ENCODE results near the gene PBX4. TPM values are rescaled to one million over a fixed set of nuclear protein-coding genes. Genes with fewer than 3 reads are reported as not detected.

PBX4 gene
- total RNA-seq, 4 donors from 2014 or later: 3.3 to 14.9 (median 4.8) TPM

- peaks cover 20% of the 10 kb centered on the region for H3K36me3 ChIP-seq
- H3K27me3 ChIP-seq: no peaks in the 10 kb centered on the region
- H3K9me3 ChIP-seq: no peaks in the 10 kb centered on the region
- WGBS: 17% methylated on average over 37 of the region's 48 CpGs
- peak; percentile 85 to 94 for DNase-seq (ENCODE audit: low spot score in 2 of 2)
- TF ChIP-seq CTCF (IDR thresholded peaks at IDR 0.05): peak; percentile 81 to 95
- no peak for TF ChIP-seq POLR2AphosphoS5 (IDR thresholded peaks at IDR 0.05)
- no peak overlapping the region for H3K27ac ChIP-seq
- no peak overlapping the region for H3K4me3 ChIP-seq
- H3K4me1 ChIP-seq: peaks cover 7% of the 10 kb centered on the region
These were observed 86.3 kb downstream of the PBX4 start for GRCh38 chr19:19531951-19532805.

- Histone ChIP-seq H3K27ac (no peak overlapping the region), H3K27me3 (no peaks in the 10 kb centered on the region), H3K4me3 (no peak overlapping the region), H3K9me3 (no peaks in the 10 kb centered on the region), H3K4me1 (peaks cover 7% of the 10 kb centered on the region), H3K36me3 (peaks cover 33% of the 10 kb centered on the region)
- no peak for TF ChIP-seq CTCF (IDR thresholded peaks at IDR 0.05)
- no peak for TF ChIP-seq POLR2A (IDR thresholded peaks at IDR 0.05)
- no peak for TF ChIP-seq EP300 (IDR thresholded peaks at IDR 0.05)
- no peak for TF ChIP-seq POLR2AphosphoS5 (IDR thresholded peaks at IDR 0.05)
- DNase-seq (ENCODE audit: low spot score in 2 of 2): no peak
- WGBS: 70% methylated on average over 4 of the region's 4 CpGs
These were observed 87.6 kb downstream of the PBX4 start for GRCh38 chr19:19530889-19531288.

GRCh38 chr19:19530423-19530804 lies 88.1 kb downstream of the PBX4 start:
- no peaks in the 10 kb centered on the region for H3K9me3 ChIP-seq
- 49% methylated on average over 9 of the region's 9 CpGs for WGBS
- DNase-seq (ENCODE audit: low spot score in 2 of 2): no peak
- H3K27ac ChIP-seq: no peak overlapping the region
- H3K36me3 ChIP-seq: peaks cover 37% of the 10 kb centered on the region
- peaks cover 7% of the 10 kb centered on the region for H3K4me1 ChIP-seq
- H3K27me3 ChIP-seq: no peaks in the 10 kb centered on the region
- no peak overlapping the region for H3K4me3 ChIP-seq
- no peak for TF ChIP-seq POLR2AphosphoS5 (IDR thresholded peaks at IDR 0.05)
- no peak for TF ChIP-seq EP300 (IDR thresholded peaks at IDR 0.05)

GRCh38 chr19:19529783-19530422 lies 88.6 kb downstream of the PBX4 start:
- WGBS: 68% methylated on average over 11 of the region's 11 CpGs
- no peaks in the 10 kb centered on the region for H3K9me3 ChIP-seq
- DNase-seq (ENCODE audit: low spot score in 2 of 2): no peak
- H3K36me3 ChIP-seq: peaks cover 37% of the 10 kb centered on the region
- no peak overlapping the region for H3K4me3 ChIP-seq
- H3K4me1 ChIP-seq: peaks cover 7% of the 10 kb centered on the region
- H3K27ac ChIP-seq: no peak overlapping the region
- no peaks in the 10 kb centered on the region for H3K27me3 ChIP-seq
- no peak for TF ChIP-seq POLR2AphosphoS5 (IDR thresholded peaks at IDR 0.05)
- no peak for TF ChIP-seq EP300 (IDR thresholded peaks at IDR 0.05)
- TF ChIP-seq POLR2A (IDR thresholded peaks at IDR 0.05): no peak
- TF ChIP-seq CTCF (IDR thresholded peaks at IDR 0.05): no peak

GRCh38 chr19:19528721-19529490 lies 89.6 kb downstream of the PBX4 start, which contains the start of gene YJEFN3:
YJEFN3 (plus strand) TSS chr19:19528911; CDS start chr19:19528933, 22 bp downstream.
- no peak within 1 kb of the TSS for H3K27ac ChIP-seq
- peaks cover 7% of the 10 kb centered on the region for H3K4me1 ChIP-seq
- no peaks in the 10 kb centered on the region for H3K9me3 ChIP-seq
- no peak for TF ChIP-seq EP300 (IDR thresholded peaks at IDR 0.05)
- TF ChIP-seq CTCF (IDR thresholded peaks at IDR 0.05): no peak
- no peak for TF ChIP-seq POLR2AphosphoS5 (IDR thresholded peaks at IDR 0.05)
- no peak for TF ChIP-seq POLR2A (IDR thresholded peaks at IDR 0.05)
- peak in 1 of 2 donors; percentile 60 for DNase-seq (ENCODE audit: low spot score in 2 of 2)
- no peaks in the 10 kb centered on the region for H3K27me3 ChIP-seq
- WGBS: 79% methylated on average over 25 of the region's 50 CpGs
- H3K4me3 ChIP-seq: no peak within 1 kb of the TSS
- H3K36me3 ChIP-seq: peaks cover 43% of the 10 kb centered on the region
